GM23338 (cell line): Measurements from ENCODE around the gene PCSK1N. TPM values are rescaled to one million over a fixed set of nuclear protein-coding genes. Genes with fewer than 3 reads are reported as not detected.

Experiments used
- ATAC-seq: fragments of 200-7000 bp; cut with Tn5 transposase; 3 replicates; pipeline ENCODE4 v1.9.1; 2020
- DNase-seq: peaks from one replicate; pipeline ENCODE4 v3.0.0-alpha.2; 2015; ENCODE audit warnings: low spot score
- H2AFZ ChIP-seq: fragments of 200-600 bp; sonication (generic); 2 replicates; pipeline ENCODE4 v1.8.0; 2016; ENCODE audit warnings: antibody characterized with exemption, mild to moderate bottlenecking, moderate library complexity
- H3F3A ChIP-seq: fragments of 200-600 bp; sonication (generic); replicated peaks from 2 replicates; pipeline ENCODE4 v1.8.0; 2017; ENCODE audit warnings: antibody characterized with exemption, mixed run types, low read depth
- H3K27ac ChIP-seq: fragments of 200-600 bp; sonication (generic); 2 replicates; pipeline ENCODE4 v1.6.1; 2016; ENCODE audit warnings: low read depth
- H3K27me3 ChIP-seq: fragments of 200-600 bp; sonication (generic); 2 replicates; pipeline ENCODE4 v1.8.0; 2016; ENCODE audit warnings: mild to moderate bottlenecking, mixed run types, moderate library complexity; ENCODE audit not compliant: insufficient read depth
- H3K36me3 ChIP-seq: fragments of 200-600 bp; sonication (generic); 2 replicates; pipeline ENCODE4 v1.8.0; 2016; ENCODE audit warnings: mild to moderate bottlenecking; ENCODE audit not compliant: insufficient read depth
- H3K4me1 ChIP-seq: fragments of 200-600 bp; sonication (generic); 2 replicates; pipeline ENCODE4 v1.8.0; 2016; ENCODE audit warnings: mild to moderate bottlenecking, moderate library complexity; ENCODE audit not compliant: insufficient read depth
- H3K4me2 ChIP-seq: fragments of 200-600 bp; sonication (generic); 2 replicates; pipeline ENCODE4 v1.7.1; 2017; ENCODE audit warnings: mixed run types
- H3K4me3 ChIP-seq: fragments of 200-600 bp; sonication (generic); 2 replicates; pipeline ENCODE4 v1.6.1; 2016; ENCODE audit warnings: mixed run types
- H3K79me2 ChIP-seq: fragments of 200-600 bp; sonication (generic); replicated peaks from 2 replicates; pipeline ENCODE4 v1.8.0; 2017; ENCODE audit warnings: mild to moderate bottlenecking; ENCODE audit not compliant: insufficient read depth
- H3K9me2 ChIP-seq: fragments of 200-600 bp; sonication (generic); 2 replicates; pipeline ENCODE4 v1.8.0; 2017; ENCODE audit not compliant: insufficient read depth
- H4K20me1 ChIP-seq: fragments of 200-600 bp; sonication (generic); replicated peaks from 2 replicates; pipeline ENCODE4 v1.8.0; 2017; ENCODE audit warnings: mild to moderate bottlenecking; ENCODE audit not compliant: insufficient read depth
- H3K27ac Mint-ChIP-seq: 2 replicates; pipeline ENCODE4 v1.8.0; 2020; ENCODE audit warnings: inconsistent platforms, mild to moderate bottlenecking, moderate library complexity, mixed read lengths
- H3K27me3 Mint-ChIP-seq: 3 replicates; pipeline ENCODE4 v1.8.0; 2022; ENCODE audit warnings: low read depth, mild to moderate bottlenecking, moderate library complexity, mixed read lengths, inconsistent platforms; ENCODE audit not compliant: insufficient read depth, poor library complexity
- H3K36me3 Mint-ChIP-seq: 3 replicates; pipeline ENCODE4 v1.8.0; 2021; ENCODE audit warnings: low read depth, mild to moderate bottlenecking, inconsistent platforms, moderate library complexity, mixed read lengths
- H3K4me1 Mint-ChIP-seq: 3 replicates; pipeline ENCODE4 v1.8.0; 2020; ENCODE audit warnings: mild to moderate bottlenecking, inconsistent platforms, mixed read lengths
- H3K4me3 Mint-ChIP-seq: 3 replicates; pipeline ENCODE4 v1.8.0; 2021; ENCODE audit warnings: moderate library complexity, mild to moderate bottlenecking, inconsistent platforms, mixed read lengths
- H3K9me3 Mint-ChIP-seq: 3 replicates; pipeline ENCODE4 v1.8.0; 2020; ENCODE audit warnings: moderate library complexity, mild to moderate bottlenecking, inconsistent platforms, mixed read lengths
- ETS1 ChIP-seq: IDR thresholded peaks from 2 replicates; pipeline ENCODE4 v1.6.1; 2016; ENCODE audit warnings: antibody characterized with exemption
- EZH2 ChIP-seq: fragments of 200-600 bp; sonication (generic); IDR thresholded peaks from one replicate; pipeline ENCODE4 v1.8.0; 2017; ENCODE audit warnings: antibody characterized with exemption, mild to moderate bottlenecking, low read depth; ENCODE audit not compliant: unreplicated experiment
- REST ChIP-seq: IDR thresholded peaks from one replicate; pipeline ENCODE4 v1.6.1; 2018; ENCODE audit warnings: antibody characterized with exemption; ENCODE audit not compliant: unreplicated experiment
- STAT1 ChIP-seq: IDR thresholded peaks from one replicate; pipeline ENCODE4 v1.6.1; 2016; ENCODE audit warnings: antibody characterized with exemption; ENCODE audit not compliant: unreplicated experiment
- ZNF462 ChIP-seq: fragments of 250-450 bp; sonication (Bioruptor Pico); IDR thresholded peaks from 2 replicates; pipeline ENCODE4 v1.5.0; 2020; ENCODE audit warnings: mild to moderate bottlenecking, moderate library complexity
- polyA plus RNA-seq: library from polyadenylated mRNA; unstranded; fragments of >200 nt; fragmentation: Nextera tagmentation; extraction: Ambion mirVana; gene quantifications from 2 replicates; pipeline ENCODE4 v1.2.1, GENCODE V29; 2016
- total RNA-seq: library from RNA; depleted of rRNA; stranded (reverse); fragments of >200 nt; shearing (Covaris generic); gene quantifications from 2 replicates; pipeline ENCODE4 v1.2.3, GENCODE V29; 2014

The PCSK1N gene
- total and polyA plus RNA-seq, 2 experiments from 2014 or later, result 12.8 to 15.6 TPM

GRCh38 chrX:48800574-48801279, 34.7 kb downstream of the PCSK1N start (continued):
- TF ChIP-seq ZNF462 (CRISPR knock-in tag) (no peak), ETS1 (no peak)

- H3K36me3 ChIP-seq, result no peaks in the 10 kb centered on the region
- DNase-seq (no peak), ATAC-seq (no peak)
- no peaks in the 10 kb centered on the region for H3K79me2 ChIP-seq
- 0 out of 2 replicates have a peak, but pooled peaks cover 2% of the 10 kb centered on the region for H3F3A ChIP-seq
- no peak overlapping the region for H3K27ac Mint-ChIP-seq
- H3K27me3 Mint-ChIP-seq, result peaks cover 7% of the 10 kb centered on the region
- H3K27ac ChIP-seq, result no peak overlapping the region
- H3K9me2 ChIP-seq, result no peaks in the 10 kb centered on the region
- no peak overlapping the region for H3K4me3 Mint-ChIP-seq
- H3K4me1 ChIP-seq, result peaks cover 3% of the 10 kb centered on the region; the same call in 1 of the 2 replicates
- H3K4me3 ChIP-seq, result no peak overlapping the region
- H3K4me2 ChIP-seq, result no peak overlapping the region
- peaks cover 6% of the 10 kb centered on the region; the same call in 2 of the 3 replicates for H3K4me1 Mint-ChIP-seq
- no peaks in the 10 kb centered on the region for H3K9me3 Mint-ChIP-seq
- peaks cover 6% of the 10 kb centered on the region; the same call in 1 of the 3 replicates for H3K36me3 Mint-ChIP-seq
- H3K27me3 ChIP-seq, result no peaks in the 10 kb centered on the region
- H2AFZ ChIP-seq, result no peak overlapping the region
- H4K20me1 ChIP-seq, result no peaks in the 10 kb centered on the region
- TF ChIP-seq EZH2 (no peak), REST (no peak), STAT1 (no peak)
Measured at GRCh38 chrX:48798318-48798717, 37.1 kb downstream of the PCSK1N start.
